Ascending aorta (tissue), 2 donors: ENCODE results near the gene PGBD4. TPM values are rescaled to one million over a fixed set of nuclear protein-coding genes. Genes with fewer than 3 reads are reported as not detected.

ENCODE experiments used
- DNase-seq, 2 donors: peaks; one replicate each; pipeline ENCODE4 v3.0.0-alpha.2; 2019; ENCODE audit warnings: low spot score in 2 of 2
- H3K27ac ChIP-seq, 2 donors: fragments of 200-600 bp; sonication (generic); one replicate each; pipeline ENCODE4 v1.5.1; 2016 to 2017; ENCODE audit warnings: mild to moderate bottlenecking in 1 of 2
- H3K27me3 ChIP-seq: fragments of 200-600 bp; sonication (generic); one replicate; pipeline ENCODE4 v1.5.1; 2017
- H3K36me3 ChIP-seq, 2 donors: fragments of 200-600 bp; sonication (generic); one replicate each; pipeline ENCODE4 v1.5.1; 2016
- H3K4me1 ChIP-seq, 2 donors: fragments of 200-600 bp; sonication (generic); one replicate each; pipeline ENCODE4 v1.5.1; 2016 to 2017; ENCODE audit warnings: mild to moderate bottlenecking in 1 of 2
- H3K4me3 ChIP-seq, 2 donors: fragments of 200-600 bp; sonication (generic); one replicate each; pipeline ENCODE4 v1.5.1; 2016 to 2017; ENCODE audit warnings: mild to moderate bottlenecking in 1 of 2
- H3K9me3 ChIP-seq, 2 donors: fragments of 200-600 bp; sonication (generic); one replicate each; pipeline ENCODE4 v1.5.1; 2016
- intact Hi-C: fragments of 100-400 bp; cut with DNase I; formaldehyde crosslinking; loops from one replicate; pipeline ENCODE4 v1.15.1; 2023
- total RNA-seq: library from RNA; depleted of rRNA; stranded (reverse); fragments of >200 nt; gene quantifications from one replicate; pipeline ENCODE4 v1.1.0, GENCODE V29; 2016
- TF ChIP-seq, protein P1 (sequence below), 3 experiments: fragments of 200-600 bp in 2 of 3; fragments of 450-650 bp in 1 of 3; sonication (generic) in 2 of 3; IDR thresholded peaks; one replicate each; pipeline ENCODE4 v1.5.1; 2016 to 2019; ENCODE audit warnings: antibody characterized with exemption in 3 of 3, mild to moderate bottlenecking in 1 of 3, moderate library complexity in 1 of 3

The PGBD4 gene
- total RNA-seq, 1 donor from 2014 or later: 3.5 TPM

DNA sequence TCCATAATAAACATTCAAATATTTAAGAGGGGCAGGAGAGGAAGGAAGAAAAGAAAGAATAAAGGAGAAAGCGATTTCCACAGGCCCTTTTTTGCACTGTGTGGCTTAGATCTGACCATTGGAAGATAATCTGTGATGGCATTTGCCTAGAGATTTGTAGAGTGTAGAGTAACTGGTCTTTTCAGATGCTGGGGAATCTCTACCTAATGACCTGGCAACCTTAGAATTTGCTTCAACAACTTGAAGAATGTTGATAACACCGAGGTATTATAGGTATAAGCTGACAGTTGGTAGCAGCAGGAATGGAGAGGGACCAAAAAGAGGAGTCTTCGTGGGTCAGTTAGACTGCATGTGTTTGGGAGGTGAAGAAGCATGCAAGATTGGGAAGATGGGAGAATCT lies 41.9 kb upstream of the PGBD4 start:
- no peaks in the 10 kb centered on the region for H3K9me3 ChIP-seq
- no peaks in the 10 kb centered on the region for H3K27me3 ChIP-seq
- H3K4me3 ChIP-seq: no peak overlapping the region
- H3K4me1 ChIP-seq: peaks cover 4 to 11% of the 10 kb centered on the region in 2 donors
- no peaks in the 10 kb centered on the region for H3K36me3 ChIP-seq
- intact Hi-C loops: loop anchor here (5.0 to 10.0 kb wide), 3 partner anchors 285 to 735 kb away; partner anchors contain the start of genes ACTC1, NOP10 and NUTM1
- no peak overlapping the region for H3K27ac ChIP-seq
- TF ChIP-seq, protein P1, sequence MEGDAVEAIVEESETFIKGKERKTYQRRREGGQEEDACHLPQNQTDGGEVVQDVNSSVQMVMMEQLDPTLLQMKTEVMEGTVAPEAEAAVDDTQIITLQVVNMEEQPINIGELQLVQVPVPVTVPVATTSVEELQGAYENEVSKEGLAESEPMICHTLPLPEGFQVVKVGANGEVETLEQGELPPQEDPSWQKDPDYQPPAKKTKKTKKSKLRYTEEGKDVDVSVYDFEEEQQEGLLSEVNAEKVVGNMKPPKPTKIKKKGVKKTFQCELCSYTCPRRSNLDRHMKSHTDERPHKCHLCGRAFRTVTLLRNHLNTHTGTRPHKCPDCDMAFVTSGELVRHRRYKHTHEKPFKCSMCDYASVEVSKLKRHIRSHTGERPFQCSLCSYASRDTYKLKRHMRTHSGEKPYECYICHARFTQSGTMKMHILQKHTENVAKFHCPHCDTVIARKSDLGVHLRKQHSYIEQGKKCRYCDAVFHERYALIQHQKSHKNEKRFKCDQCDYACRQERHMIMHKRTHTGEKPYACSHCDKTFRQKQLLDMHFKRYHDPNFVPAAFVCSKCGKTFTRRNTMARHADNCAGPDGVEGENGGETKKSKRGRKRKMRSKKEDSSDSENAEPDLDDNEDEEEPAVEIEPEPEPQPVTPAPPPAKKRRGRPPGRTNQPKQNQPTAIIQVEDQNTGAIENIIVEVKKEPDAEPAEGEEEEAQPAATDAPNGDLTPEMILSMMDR (IDR thresholded peaks at IDR 0.05): no peak
- no peak for DNase-seq

DNA sequence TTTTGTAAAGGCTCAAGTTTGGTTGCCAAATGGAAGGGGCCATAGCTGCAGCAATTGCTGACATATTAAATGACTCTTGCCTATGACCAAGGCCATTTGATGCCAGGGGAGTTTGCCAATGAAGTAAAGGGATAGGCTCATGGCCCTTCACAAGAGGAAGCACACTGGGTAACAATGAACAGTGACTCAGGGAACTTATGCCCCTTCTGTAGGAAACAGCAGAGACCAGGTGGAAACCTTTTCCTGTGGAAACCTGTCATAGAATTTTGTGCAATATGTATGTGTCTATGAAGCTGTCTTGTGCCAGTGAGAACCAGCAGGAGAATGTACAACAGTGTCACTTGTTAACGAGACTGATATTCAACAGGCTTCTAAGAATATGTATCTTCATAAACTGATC lies 37.4 kb upstream of the PGBD4 start:
- no peak for DNase-seq

DNA sequence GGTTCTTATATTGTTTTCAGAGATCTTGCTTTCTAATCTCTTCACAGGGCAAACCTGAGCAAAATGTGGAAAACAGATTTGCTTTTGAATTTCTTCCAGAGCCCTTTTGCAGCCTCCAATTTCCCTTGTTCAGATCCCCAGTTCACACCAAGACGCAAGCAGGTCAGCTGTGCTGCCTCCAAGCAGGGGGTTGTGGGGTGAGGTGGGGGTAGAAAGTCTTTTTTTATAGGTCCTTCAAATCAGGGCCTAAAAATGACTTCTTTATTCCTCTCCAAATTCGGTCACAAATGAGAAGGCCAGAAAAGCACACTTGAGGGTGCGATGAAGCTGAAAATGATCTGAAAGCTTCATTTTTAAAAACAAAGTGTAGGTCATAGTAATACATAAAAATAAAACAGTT lies 36.6 kb upstream of the PGBD4 start:
- no peak overlapping the region for H3K4me3 ChIP-seq
- H3K27me3 ChIP-seq: no peaks in the 10 kb centered on the region
- intact Hi-C loops: no loop called here
- H3K4me1 ChIP-seq: no peaks in the 10 kb centered on the region
- no peak overlapping the region for H3K27ac ChIP-seq
- no peaks in the 10 kb centered on the region for H3K36me3 ChIP-seq
- TF ChIP-seq, protein P1 (IDR thresholded peaks at IDR 0.05): no peak
- no peak for DNase-seq
- H3K9me3 ChIP-seq: no peaks in the 10 kb centered on the region

More for the DNA sequence above, 37.4 kb upstream of the PGBD4 start:
- TF ChIP-seq, protein P1 (IDR thresholded peaks at IDR 0.05): no peak
- Histone ChIP-seq H3K4me3 (no peak overlapping the region), H3K9me3 (no peaks in the 10 kb centered on the region), H3K36me3 (no peaks in the 10 kb centered on the region), H3K27ac (no peak overlapping the region), H3K4me1 (no peaks in the 10 kb centered on the region), H3K27me3 (no peaks in the 10 kb centered on the region)
- intact Hi-C loops: no loop called here

DNA sequence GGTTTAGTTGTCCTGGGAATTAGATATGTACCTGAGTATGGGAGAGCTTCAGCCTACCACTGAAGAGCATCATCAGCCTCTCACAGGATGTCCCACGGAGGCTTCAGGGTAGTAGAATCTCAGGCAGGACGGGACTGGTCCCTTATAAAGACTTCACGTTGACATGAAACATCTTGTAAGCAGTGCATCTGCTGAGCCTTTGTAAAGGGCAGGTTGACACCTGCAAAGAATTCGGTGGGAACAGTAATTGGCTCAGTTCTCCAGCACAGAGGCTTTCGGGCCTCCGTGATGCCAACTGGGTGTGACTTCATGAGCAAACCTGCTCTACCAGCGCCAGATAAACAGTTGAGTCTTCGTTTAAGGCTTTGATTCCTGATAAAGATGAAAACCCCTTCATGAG lies 35.9 kb upstream of the PGBD4 start:
- TF ChIP-seq, protein P1 (IDR thresholded peaks at IDR 0.05): no peak
- Histone ChIP-seq H3K27me3 (no peaks in the 10 kb centered on the region), H3K27ac (no peak overlapping the region), H3K4me3 (no peak overlapping the region), H3K4me1 (no peaks in the 10 kb centered on the region), H3K36me3 (no peaks in the 10 kb centered on the region), H3K9me3 (no peaks in the 10 kb centered on the region)
- no peak for DNase-seq
- intact Hi-C loops: no loop called here

DNA sequence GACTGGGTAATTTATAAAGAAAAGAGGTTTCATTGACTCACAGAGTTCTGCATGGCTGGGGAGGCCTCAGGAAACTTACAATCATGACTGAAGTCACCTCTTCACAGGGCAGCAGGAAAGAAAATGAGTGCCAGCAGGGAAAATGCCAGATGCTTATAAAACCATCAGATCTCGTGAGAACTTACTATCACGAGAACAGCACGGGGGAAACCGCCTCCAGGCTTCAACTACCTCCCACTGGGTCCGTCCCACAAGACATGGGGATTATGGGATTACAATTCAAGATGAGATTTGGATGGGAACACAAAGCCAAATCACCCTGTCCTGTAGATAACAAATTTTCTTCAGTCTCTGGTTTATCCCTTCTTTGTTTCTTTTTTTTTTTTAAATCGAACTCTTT lies 31.9 kb upstream of the PGBD4 start:
- intact Hi-C loops: no loop called here
- no peak for DNase-seq
- Histone ChIP-seq H3K27me3 (no peaks in the 10 kb centered on the region), H3K4me3 (no peak overlapping the region), H3K36me3 (no peaks in the 10 kb centered on the region), H3K9me3 (no peaks in the 10 kb centered on the region), H3K4me1 (no peaks in the 10 kb centered on the region), H3K27ac (no peak overlapping the region)
- TF ChIP-seq, protein P1 (IDR thresholded peaks at IDR 0.05): no peak

DNA sequence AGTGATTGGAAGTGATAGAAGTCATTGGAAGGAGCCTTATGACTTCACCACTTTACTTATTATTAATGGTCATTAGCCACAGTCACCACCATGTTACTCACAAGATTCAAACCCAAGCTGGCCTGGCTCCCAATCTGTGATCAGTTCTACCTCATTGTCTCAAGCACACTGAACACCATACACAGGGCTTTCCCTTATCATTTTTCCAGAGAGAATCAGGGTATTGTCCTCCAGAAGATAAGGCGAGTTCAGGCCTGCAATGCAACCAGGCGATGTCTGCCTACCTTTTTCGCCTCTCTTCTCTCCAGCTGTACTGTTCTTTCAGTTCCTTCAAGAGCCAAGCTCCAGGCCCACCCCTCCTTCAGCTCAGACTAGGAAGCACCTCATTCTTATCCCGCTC lies 25.1 kb upstream of the PGBD4 start:
- intact Hi-C loops: no loop called here
- Histone ChIP-seq H3K4me3 (no peak overlapping the region), H3K4me1 (no peaks in the 10 kb centered on the region), H3K27ac (no peak overlapping the region), H3K36me3 (no peaks in the 10 kb centered on the region), H3K9me3 (no peaks in the 10 kb centered on the region), H3K27me3 (no peaks in the 10 kb centered on the region)
- TF ChIP-seq, protein P1 (IDR thresholded peaks at IDR 0.05): no peak
- no peak for DNase-seq
